NCI-H1417 (cell line): Measurements from ENCODE around the gene RHOXF1.
"Not testable (repeated sequence)": the region's sequence is repeated elsewhere in the genome, so short reads cannot be mapped to it uniquely, and the experiment has no call there.

Source experiments
- DNase-seq, 3 experiments: peaks; one replicate each; lab custom pipeline; 2025; lab: John Stamatoyannopoulos, UW

The RHOXF1 gene

DNA sequence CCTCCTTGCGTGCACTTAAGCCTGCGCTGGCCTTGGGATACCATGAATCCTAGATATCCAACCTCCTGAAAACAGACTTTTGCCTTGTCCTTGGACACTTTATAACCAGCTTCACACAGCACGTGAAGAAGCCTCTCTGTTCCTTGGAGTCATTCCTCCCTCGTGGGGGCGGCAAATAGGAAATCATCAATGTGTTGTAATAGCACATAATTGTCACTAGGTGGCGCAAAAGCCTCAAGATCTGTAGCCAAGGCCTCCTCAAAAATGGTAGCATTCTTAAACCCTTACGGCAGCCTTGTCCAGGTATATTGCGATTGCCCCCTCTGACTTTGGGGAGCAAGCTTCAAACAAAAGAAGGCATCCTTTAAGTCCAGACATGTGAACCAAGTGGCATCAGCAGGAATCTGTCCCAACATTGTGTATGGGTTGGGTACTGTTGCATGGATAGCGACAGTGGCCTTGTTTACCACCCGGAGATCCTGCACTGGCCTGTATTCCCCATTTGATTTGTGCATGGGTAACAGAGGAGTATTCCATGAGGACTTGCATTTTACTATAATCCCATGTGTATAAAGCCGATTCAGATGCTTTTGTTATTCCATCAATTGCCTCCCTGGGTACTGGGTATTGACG lies 30.0 kb downstream of the RHOXF1 start:
- DNase-seq, result not testable (repeated sequence)

DNA sequence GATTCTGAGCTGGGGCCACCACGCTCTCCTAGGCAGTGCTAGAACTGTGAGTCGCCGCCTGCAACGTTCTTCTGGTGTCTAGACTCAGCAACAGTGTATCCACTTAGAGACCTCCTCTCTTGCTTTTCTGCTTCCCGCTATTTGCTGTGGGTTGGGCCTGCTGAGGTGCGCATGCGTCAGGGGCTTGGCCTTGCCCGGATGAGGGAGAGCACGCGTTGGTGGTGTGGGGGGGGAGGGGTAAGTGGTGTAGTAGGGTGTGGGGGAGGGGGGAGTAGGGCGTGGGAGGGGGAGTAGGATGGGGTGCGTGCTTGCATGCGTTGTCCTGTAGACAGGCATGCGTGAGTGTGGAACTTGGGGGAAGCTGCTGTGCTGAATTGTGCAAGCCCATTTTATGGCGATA lies 38.1 kb downstream of the RHOXF1 start, which contains the start of gene RHOXF2B:
Gene RHOXF2B, minus strand, starts transcription at position 101 of the 400 bp plus-strand sequence. CDS start 138 bp downstream, outside the sequence.
- DNase-seq, result not testable (repeated sequence)

DNA sequence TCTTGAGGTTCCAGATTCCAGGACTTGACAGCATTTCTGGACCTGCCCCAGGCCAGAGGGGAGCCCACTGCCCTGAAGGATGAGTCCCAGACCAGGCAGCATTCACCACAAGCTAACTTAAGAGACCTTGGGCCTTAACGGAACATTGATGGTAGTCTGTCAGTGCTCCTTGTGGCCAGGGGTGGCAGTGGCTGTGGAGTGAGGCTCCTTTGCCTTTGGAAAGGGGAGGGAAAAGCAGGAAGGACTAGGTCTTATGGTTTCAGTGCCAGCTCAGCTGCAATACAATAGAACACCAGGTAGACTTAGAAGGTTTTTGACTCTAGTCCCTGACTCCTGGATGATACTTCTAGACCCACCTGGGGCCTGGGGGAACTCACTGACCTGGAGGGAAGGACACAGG lies 49.5 kb downstream of the RHOXF1 start:
- DNase-seq, result not testable (repeated sequence)
